NB4 (cell line): ENCODE data around the gene C12orf75.
A peak's percentile ranks its signal among the peaks of the same experiment; 100 is the strongest.

Experiments
- DNase-seq: peaks from one replicate; pipeline ENCODE4 v3.0.0; 2010; ENCODE audit warnings: low read depth
- H3K4me3 ChIP-seq: one replicate; pipeline ENCODE4 v1.5.1; 2011; ENCODE audit warnings: mild to moderate bottlenecking, low read depth, low read length, moderate library complexity
- MYC ChIP-seq: IDR thresholded peaks from 2 replicates; pipeline ENCODE4 v1.6.1; 2011; ENCODE audit warnings: low read depth, low read length
- POLR2A ChIP-seq: IDR thresholded peaks from 2 replicates; pipeline ENCODE4 v1.6.1; 2011; ENCODE audit warnings: mild to moderate bottlenecking; ENCODE audit not compliant: insufficient read length; ENCODE audit errors: extremely low read depth
- TF ChIP-seq, protein P1 (sequence below): IDR thresholded peaks from one replicate; pipeline ENCODE4 v1.5.1; 2012; ENCODE audit warnings: low read depth, low read length
- TF ChIP-seq, protein P2 (sequence below): IDR thresholded peaks from 2 replicates; pipeline ENCODE4 v1.6.1; 2011; ENCODE audit warnings: low read depth, low read length

C12orf75 gene

DNA sequence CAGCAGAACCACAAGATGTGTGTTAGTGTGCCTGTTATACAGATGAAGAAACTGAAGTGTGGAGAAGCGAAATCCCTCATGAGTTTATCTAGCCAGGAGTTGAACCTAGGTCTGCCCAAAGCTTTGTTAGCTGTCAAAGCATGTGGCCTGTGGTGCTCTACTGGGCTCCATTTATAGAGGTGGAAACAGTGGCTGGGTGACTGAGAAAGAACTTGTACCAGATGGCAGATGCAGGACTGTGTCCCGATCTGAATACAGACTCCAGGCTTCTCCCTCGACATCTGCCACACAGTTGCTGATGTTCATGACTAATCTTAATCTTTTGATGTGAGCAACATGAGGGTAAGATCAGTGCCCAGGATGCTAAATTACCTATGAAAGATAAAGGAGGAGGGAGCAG lies 89.1 kb downstream of the C12orf75 start:
- no peak for TF ChIP-seq MYC
- TF ChIP-seq, protein P1, sequence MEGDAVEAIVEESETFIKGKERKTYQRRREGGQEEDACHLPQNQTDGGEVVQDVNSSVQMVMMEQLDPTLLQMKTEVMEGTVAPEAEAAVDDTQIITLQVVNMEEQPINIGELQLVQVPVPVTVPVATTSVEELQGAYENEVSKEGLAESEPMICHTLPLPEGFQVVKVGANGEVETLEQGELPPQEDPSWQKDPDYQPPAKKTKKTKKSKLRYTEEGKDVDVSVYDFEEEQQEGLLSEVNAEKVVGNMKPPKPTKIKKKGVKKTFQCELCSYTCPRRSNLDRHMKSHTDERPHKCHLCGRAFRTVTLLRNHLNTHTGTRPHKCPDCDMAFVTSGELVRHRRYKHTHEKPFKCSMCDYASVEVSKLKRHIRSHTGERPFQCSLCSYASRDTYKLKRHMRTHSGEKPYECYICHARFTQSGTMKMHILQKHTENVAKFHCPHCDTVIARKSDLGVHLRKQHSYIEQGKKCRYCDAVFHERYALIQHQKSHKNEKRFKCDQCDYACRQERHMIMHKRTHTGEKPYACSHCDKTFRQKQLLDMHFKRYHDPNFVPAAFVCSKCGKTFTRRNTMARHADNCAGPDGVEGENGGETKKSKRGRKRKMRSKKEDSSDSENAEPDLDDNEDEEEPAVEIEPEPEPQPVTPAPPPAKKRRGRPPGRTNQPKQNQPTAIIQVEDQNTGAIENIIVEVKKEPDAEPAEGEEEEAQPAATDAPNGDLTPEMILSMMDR, result no peak
- TF ChIP-seq, protein P2, sequence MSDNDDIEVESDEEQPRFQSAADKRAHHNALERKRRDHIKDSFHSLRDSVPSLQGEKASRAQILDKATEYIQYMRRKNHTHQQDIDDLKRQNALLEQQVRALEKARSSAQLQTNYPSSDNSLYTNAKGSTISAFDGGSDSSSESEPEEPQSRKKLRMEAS, result no peak
- no peak for TF ChIP-seq POLR2A
- H3K4me3 ChIP-seq, result no peak overlapping the region
- no peak for DNase-seq

DNA sequence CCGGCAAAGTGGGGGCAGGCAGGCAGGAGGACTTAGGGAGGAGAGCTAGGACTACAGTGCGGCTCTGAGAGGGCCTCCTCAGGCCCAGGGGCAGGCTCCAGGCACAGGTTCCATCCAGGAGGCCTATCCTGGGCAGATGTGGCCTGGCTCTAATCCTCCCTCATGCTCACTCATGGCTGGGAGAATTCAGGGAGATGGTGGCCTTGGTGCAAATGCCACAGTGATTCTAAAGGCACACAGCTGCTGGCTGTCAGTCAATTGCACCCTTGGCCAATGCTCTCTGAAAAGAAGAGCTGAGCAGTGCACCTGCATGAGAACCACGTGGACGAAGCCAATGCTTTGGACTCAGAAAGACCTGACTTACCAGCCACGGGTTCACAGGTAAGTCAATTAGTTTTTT lies 89.6 kb downstream of the C12orf75 start:
- TF ChIP-seq, protein P2, result no peak
- TF ChIP-seq MYC (no peak), POLR2A (no peak)
- TF ChIP-seq, protein P1, result no peak
- no peak for DNase-seq
- H3K4me3 ChIP-seq, result no peak overlapping the region

DNA sequence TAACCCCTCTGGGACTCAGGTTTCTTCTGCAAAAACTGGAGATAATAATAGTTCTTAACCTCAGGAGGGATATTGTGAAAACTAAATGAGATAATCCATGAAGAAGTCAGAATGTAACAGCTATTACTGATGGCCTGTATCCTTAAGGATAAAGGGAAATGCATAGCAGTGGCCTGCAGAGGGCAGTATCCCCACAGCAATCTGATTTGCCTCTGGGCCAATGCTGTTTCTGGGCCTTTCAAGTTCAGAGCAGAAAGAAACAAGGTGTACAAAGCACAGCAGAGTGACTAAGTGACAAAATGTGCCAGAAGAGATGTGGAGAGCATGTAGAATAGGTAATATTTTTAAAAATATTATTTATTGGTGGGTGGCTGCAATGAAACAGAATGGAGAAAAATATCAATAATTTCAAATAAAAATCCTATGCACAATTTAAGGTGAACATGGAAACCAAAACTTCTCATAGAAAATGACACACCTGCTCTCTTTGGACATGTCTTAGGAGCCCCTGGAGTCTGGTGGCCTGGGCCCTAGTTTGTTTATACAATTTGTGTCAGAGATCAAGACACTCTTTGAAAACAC lies 90.3 kb downstream of the C12orf75 start:
- TF ChIP-seq, protein P1, result peak; percentile 95
- TF ChIP-seq MYC, result no peak
- no peak overlapping the region for H3K4me3 ChIP-seq
- DNase-seq, result peak; percentile 78
